Stimulated activated CD8-positive, alpha-beta memory T cell treated with anti-CD3 and anti-CD28 coated beads, Interleukin-4, amount 100 ng/mL, for 4 hours (primary cell): ENCODE measurements around the gene OSBP2.

ENCODE experiments used
- DNase-seq, 2 donors: peaks; one replicate each; pipeline ENCODE4 v3.0.0-alpha.2; 2020; ENCODE audit warnings: low read depth in 2 of 2, low spot score in 1 of 2

OSBP2 gene

DNA sequence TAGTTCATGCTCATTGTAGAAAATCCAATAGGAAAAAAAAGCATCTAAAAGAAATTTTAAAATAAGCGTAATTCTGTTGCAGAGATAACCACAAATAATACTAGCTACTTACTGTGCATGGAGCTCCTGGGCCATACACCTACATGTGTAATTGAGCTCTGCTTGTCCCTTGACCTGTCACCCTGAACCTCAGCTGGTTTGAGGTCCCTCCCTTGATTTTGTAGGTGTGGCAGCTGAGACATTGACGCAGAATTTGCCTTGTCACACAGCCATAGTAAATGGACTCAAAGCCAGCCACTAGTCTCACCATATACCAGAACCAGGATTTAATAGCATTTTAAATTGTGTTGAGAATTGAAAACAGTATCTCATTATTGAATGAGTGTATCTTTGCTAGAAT lies 138.6 kb downstream of the OSBP2 start:
- no peak for DNase-seq

DNA sequence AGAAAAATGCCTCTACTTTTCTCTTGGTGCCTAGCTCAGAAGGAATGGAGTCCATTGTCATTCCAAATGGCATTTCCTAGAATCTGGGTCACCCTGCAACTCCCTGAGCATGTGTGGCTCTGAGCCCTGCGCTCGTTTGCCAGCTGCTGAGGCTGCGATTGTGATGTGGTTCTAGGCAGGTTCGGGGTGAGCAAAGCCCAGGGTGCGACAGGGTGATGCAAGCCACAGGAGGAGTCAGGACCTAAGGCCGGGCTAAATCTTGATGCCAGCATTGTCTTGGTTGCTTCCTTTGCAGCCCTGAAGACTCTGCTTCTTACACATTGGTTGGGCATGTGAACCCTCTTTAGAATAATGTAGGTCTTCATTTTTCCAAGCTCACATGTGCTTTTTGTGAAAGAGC lies 142.9 kb downstream of the OSBP2 start:
- no peak for DNase-seq

DNA sequence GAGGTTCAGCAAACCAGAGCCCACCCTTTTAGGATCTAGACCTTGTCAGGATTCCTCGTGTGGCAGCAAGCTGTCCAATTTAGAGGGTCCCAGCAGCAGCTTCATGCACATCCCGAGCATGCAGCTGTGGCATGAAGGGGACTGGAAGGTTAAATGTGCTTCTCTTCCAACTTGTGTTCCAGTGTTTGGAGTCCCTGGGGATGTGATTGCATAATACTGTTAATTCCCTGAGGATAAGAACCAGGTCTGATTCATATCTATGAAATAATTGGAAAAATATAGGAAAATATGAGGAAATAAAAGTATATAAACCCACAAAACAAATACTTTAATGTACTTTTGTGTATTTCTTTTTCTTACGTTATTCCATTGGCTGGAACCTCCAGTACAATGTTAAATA lies 143.4 kb downstream of the OSBP2 start:
- no peak for DNase-seq

DNA sequence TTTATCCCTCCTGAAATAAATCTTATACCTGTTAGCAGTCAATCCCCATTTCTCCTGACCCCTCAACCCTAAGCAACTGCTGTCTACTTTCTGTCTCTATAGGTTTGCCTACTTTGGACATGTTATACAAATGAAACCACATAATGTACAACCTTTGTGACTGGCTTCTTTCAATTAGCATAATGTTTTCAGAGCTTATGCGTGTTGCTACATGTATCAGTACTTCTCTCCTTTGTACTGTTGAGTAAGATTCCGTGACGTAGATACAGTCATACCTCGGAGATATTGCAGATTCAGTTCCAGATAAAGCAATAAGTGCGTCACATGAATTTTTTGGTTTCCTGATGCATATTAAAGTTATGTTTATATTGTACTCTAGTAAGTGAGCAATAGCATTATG lies 146.6 kb downstream of the OSBP2 start:
- DNase-seq = no peak

DNA sequence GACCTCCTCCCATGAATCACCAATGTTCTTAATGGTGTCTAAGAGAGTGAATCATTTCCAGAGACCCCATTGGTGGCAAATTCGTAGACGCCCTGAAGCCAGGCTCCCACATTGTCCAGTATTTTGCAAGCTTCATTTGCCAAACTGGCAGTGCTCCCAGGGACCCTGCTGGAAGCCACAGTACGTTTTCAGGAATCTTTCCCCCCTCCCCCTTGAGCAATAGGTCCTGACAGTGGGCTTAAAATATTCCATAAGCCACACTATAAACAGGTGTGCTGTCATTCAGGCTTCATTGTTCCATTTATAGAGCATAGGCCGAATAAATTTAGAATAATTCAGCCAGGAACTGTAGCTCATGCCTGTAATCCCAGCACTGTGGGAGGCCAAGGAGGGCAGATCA lies 148.6 kb downstream of the OSBP2 start:
- DNase-seq = no peak

DNA sequence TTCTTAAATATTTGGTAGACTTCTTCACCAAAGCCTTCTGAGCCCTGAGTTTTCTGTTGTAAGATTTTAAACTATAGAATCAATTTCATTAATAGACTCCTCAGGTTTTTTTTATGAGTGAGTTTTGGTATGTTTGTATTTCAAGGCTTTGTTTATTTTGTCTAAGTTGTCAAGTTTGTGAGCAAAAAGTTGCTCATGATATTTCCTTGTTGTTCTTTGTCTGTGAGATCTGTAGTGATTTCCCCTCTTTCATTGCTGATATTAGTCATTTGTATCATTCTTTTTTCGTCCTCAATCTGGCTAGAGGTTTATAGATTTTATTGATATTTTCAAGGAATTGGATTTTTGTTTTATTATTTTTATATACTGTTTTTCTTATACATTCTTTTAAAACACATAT lies 152.9 kb downstream of the OSBP2 start:
- DNase-seq = no peak

DNA sequence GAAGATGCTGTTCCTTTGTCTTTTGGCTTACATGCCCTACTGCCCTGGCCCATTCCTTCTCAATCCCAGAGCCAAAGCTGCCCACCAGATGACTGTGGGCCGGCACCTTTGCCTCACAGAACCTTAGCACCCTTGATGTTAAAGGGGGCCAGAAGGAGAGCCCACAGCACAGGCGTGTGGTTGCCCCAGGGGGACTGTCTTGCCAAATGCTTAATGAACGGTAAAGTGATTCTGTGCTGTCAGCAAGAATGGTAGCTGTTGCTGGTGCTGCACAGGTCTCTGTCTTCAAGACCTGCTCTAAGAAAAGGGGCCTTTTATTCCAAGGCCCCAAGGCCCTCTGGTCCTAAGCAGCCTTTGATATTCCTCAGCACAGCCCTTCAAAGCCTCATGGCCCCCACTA lies 160.6 kb downstream of the OSBP2 start:
- no peak for DNase-seq

DNA sequence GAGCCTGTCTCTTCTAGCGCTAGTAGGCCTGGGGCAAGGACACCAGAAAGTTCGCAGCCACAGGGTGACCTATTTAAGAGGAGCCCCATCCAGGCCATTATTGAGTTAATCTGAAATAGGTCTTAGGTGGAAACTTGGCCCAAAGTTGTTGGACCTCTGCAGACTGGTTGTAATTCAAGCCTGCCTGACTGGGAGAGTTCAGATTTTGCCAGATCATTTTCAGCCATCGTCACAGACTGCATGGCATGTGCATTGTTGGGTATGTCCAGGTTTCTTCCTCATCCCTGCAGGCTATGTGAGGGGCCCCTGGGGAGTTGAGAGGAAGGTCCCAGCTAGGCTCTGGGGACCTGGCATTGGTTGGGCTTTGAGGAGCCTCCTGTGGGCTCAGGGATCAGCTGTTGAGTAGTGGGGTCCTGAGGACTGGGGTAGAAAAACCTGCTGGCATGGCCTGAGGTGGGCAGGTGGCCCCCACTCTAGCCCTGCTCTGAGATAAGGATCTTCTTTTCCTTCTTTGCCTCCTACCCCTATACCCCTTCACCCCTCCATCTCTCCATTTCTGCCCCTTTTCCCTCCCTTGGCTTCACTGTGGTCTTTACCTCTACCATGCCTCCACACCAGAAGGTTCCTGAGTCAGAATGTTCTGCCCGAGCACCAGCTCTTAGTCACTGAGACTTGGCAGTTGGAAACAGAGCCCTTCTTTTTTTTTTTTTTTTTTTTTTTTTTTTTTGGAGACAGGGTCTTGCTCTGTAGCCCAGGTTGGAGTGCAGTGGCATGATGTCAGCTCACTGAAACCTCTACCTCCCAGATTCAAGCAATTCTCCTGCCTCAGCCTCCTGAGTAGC lies 161.2 kb downstream of the OSBP2 start:
- no peak for DNase-seq

DNA sequence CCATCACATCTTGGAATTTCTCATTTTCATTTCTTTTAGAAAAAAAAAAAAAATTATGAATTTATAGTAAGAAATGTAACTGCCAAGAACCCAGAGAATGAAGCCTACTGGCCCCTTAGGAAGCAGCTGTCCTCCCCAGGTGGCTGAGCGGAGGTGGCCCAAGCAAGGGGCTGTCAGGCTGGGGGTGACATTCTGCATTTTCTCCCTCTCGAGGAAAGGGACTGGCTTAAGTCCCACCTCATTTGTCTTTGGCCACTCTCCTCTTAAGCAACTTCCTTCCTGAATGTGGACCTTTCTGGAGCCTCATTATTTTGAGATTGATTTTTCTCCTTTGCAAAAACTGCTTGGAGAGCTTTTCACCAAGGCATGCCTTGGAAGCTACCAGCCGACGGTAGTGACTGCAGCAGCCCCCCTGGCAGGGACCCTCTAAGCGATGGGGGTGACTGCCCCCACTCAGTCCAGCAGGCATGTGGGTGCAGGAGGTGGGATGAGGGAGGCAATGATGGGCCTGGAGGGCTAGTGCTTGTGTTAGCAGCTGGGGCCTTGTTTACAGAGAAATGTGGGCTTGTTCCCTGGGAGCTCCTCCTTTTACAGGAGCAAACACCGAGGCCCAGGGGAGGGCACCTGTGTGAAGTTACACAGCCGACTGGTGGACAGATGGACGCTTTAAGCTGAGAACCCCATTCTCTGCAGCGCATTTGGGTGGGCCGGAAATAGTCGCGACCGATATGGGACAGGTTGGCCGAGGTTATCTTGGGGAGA lies 162.2 kb downstream of the OSBP2 start:
- no peak for DNase-seq

DNA sequence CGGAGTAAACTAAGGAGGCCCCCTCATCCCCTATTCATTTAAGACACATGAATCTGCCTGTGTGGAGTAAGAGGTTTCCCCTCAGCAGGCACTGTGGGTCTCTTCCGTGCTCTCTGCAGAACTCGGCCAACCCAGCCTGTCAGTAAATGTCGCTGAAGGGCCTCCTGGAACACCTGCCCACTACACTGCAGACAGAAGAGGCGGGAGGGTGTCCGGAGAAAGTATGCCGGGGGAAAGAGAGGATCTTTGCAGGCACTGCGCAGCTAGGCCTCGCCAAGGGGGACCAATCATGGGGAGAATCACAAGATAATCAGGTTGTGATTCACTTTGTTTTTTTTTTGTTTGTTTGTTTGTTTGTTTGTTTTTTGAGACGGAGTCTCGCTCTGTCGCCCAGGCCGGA lies 163.1 kb downstream of the OSBP2 start:
- DNase-seq = no peak

DNA sequence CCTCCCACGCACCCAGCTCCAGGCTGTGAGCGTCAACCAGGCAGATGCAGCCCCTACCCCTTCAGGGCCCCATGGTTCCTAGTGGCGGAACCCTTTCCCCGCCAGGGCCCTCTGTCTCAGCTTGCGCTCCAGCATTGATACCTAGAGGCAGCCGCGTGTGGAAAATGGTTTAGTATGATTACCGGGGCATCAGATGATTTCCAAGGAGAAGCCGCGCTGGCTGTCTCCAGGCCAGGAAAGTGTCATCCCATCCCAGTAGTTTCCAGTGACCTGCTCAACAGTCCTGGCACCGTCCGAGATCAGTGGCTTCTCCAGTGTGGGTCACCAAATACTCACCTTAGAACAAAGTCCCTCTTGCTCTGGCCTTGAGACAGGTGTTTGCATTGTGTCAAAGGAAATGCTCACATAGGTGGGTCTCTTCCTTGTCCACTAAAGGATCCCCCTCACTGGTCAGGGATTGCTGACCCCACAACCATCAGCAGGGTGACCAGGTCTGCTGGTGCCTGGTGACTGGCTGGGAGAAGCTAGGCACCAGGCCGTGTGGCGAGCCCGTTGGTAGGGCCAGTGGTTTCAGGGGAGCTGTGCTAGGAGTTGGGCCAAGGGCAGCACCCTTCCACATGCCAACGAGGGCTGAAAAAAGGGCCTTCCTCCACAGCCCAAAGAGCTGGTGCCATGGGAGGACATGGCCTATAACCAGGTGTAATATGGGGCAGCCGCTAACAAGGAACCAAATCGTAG lies 164.5 kb downstream of the OSBP2 start:
- no peak for DNase-seq

DNA sequence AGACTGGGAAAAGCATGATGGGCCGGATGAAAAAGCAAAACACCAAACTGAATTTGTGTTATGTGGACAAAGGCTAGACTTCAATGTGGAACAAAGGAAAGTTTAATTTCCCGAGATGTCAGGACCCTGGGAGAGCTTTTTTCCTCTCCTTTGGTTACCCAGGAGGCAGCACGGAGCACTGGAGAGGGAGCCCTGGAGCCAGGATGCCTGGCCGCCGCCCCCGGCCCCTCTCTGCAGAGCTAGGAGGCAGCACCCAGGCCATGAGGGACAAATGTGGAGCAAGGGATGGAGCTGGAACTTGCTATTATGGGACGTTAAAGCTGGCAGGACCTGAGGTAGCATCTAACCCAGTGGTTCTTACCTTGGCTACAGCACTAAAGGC lies 165.0 kb downstream of the OSBP2 start:
- DNase-seq = no peak

DNA sequence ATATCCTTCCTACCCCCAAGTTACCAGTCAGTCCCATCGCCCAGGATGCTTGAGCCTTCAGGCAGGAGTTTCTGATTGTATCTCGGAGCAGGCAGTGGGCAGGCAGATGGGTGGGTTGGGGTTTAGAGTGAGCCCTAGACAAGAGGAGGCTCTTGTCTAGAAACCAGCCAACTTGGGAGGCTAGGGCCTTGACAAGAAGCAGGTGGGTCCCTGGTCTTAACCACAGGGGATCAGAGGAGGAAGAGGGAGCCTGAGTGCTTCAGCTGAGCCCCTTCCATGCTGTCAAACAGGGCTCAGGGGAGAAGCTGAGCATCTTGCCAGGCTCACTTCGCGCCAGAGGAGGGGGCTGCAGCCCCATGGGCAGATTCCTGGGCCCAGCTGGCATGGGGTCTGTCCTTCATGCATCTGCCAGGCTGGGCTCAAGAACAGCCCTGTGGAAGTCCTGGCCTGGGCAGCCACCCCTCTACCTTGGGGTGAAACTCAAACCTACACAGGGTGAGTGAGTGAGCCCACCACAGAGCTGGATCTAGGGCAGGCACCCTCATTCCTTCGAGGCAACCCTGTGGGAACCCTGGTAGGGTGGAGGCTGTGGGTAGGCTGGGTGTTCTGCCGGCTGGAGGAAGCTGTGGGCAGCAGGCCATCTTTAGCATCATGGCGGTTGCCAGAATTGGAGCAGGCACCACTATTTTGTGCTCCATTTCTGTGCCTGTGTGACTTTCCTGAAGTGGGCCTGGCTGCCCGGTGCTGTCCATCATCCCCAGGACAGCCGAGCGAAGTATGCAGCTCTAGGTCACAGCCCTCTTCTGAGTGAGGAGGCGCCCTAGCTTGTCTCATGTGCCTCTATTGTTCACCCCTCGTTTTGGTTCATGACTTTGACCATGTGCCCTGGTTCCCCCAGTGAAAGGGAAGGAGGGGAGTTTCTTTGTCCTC lies 165.8 kb downstream of the OSBP2 start:
- DNase-seq = no peak

DNA sequence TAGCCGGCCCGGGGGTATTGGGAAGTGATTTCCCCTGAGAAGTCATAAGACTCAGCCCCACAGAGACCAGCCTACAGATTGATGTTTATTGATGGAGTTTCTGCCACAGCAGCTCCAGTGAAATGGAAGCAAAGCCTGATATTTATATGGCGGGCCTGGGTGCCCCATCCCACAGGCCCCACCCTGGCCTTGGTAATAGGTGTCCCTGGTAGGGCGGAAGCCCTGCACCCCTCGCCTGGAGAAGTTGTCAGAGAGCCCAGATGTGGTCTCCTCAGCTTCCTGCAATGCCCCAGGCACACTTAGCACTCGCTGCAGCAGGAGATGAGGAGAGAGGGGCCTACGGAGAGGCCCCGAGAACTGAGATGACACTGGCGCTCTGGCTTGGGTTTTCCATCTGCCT lies 166.5 kb downstream of the OSBP2 start:
- no peak for DNase-seq

DNA sequence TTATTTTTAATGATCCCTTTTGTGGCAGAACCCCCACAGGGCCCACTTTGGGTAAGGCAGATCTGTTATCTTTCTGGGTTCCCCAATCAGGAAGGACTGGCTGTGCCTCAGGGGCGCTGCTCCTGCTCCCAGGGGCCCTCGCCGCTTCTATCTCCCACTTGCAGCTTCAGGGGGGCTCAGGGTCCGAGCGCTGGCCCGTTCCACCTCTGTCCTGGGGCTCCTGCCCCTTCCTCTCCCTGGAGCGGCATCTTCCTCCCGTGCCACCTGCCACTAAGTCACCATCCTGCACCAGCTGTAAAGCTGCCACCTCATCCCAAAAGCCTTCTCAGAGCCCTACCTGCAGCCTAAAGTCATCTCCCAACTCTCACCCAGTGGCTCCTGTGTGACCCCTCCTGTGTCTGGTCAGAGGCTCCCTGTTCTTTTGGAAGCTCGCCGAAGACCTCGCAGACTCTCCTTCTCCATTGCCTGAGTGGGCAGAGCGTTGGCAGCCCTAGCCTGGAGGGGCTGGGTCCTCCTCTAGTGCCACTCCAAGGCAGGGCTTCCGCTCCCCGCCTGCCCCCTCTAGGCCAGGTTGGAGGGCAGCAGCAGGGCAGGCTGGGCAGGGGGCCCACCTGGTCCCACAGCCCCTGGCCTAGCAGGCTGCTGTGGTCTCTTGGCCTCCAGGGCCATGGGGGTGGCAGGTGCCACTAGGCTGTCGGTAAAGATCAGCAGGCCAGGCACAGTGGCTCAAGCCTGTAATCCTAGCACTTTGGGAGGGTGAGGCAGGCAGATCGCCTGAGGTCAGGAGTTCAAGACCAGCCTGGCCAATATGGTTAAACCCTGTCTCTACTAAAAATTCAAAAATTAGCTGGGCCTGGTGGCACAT lies 167.2 kb downstream of the OSBP2 start:
- no peak for DNase-seq

DNA sequence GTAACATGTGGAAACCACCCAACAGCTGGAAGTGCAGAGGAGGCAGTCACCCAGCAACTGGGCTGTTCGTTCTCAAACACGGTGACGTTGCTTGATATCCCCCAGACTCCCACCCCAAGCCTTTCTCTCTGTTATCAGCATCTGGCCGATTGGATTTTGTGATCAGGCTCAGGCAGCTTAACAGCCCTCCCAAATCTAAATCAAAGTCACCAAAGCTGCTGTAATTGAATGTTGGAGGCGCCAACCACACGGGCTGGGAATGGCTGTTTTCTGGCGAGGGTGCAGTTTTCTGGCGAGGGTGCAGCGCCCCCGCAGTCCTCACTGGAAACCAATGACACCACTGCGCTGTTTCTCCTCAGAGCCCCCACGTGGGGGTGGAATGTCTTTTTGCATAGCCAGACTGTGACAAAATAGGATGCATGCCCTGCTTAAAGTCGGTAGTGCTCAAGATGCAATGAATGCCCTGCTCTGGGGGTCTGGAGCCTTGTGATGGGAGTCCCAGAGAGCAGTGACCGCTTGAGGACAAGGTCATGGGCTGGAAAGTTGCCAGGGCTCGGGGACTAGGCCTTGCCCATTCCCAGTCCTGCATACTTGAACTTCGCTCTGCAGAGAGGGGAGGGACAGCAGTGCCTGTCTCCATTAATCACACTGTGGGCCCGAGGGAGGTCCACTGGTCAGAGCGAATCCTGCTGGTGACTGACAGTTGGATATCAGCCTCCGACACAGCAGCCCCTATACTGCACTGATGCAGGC lies 168.6 kb downstream of the OSBP2 start:
- no peak for DNase-seq

DNA sequence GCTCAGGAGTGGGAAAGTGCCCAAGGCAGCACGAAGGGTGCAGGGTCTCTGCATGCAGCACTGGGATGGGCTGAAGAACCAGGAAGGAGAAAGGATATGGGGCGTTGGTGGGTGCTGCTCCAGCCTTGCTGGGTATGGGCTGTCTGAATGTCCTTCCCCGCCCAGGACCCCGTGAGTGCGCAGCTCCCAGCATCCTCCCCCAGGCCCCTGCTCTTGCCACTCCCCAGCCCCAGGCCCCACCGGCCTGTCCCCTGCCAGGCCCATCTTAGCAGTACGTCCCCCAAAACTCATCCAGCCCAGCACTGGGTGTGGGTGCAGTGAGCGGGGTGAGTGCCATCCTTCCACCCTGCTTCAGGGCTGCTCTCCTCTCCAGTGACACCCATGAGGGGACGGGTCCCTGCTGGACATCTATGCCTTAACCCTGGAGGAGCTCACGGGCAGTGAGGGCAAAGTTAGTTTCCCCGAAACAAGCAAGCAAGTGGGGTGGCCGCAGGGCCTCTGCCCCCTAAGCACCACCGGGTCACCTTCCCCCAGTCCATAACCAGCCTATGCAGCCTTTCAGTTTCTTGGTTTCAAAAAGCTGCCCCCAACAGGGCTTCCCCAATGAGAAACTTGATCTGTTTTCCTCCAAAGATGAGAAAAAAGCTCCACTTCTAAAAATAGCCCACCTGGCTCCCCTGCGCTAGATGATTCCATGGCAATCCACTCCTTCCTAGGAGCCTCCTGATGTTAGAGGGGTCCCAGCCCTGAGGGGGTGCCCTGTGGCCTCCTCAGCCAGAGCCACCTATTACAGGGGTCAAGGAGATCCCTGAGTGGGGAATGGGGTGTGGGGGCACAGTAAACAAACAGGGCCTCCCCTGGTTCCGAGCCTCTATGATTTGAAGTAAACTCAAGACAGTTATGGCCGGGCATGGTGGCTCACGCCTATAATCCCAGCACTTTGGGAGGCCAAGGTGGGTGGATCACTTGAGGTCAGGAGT lies 170.1 kb downstream of the OSBP2 start:
- DNase-seq = no peak

DNA sequence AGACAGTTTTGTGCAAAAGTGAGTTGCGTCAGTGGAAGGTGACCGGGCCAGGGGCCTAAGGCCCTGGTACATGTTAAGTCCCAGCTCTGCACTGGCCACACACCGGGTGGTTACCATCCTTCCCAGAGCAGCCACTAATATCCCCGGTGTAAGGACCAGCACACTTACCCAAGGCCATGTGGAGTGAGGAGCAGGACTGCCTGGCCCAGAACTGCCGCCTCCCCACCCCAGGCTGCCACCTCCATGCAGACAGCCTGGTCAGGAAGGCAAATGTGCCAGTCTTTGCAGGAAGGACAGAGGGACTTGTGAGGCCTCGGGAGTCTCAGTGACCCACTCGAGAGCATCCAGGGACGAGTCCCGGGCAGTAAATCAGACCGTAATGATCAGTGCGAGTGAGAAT lies 171.0 kb downstream of the OSBP2 start:
- no peak for DNase-seq
